ENCODE results near the gene SORCS2.
A peak's percentile ranks its signal among the peaks of the same experiment; 100 is the strongest.

DNA sequence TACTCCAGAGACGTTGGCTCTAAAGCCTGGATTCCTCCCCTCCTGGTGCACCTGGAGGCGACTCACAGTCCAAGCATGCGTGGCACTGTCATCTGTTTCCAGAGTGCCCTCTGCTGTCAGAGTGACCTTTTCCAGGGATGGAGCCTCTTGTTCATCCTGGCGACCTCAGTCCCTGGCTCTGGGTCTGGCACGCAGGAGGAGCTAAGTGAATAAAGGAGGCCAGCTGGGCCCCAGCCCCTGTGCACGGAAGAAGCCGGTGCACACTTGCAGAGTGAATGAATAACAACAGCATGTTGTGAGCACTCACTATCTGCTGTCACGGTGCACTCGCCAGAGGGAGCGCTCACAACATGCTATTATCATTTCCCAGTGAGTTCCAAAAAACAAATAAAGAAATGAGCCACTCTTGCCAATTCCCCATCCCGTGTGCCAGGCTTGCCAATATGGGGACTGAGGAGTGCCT, 270.2 kb downstream of the SORCS2 start:
- TF ChIP-seq, protein P1, sequence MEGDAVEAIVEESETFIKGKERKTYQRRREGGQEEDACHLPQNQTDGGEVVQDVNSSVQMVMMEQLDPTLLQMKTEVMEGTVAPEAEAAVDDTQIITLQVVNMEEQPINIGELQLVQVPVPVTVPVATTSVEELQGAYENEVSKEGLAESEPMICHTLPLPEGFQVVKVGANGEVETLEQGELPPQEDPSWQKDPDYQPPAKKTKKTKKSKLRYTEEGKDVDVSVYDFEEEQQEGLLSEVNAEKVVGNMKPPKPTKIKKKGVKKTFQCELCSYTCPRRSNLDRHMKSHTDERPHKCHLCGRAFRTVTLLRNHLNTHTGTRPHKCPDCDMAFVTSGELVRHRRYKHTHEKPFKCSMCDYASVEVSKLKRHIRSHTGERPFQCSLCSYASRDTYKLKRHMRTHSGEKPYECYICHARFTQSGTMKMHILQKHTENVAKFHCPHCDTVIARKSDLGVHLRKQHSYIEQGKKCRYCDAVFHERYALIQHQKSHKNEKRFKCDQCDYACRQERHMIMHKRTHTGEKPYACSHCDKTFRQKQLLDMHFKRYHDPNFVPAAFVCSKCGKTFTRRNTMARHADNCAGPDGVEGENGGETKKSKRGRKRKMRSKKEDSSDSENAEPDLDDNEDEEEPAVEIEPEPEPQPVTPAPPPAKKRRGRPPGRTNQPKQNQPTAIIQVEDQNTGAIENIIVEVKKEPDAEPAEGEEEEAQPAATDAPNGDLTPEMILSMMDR (IDR thresholded peaks at IDR 0.05) = peak; percentile 43
- TF ChIP-seq EZH2 (IDR thresholded peaks at IDR 0.05) = no peak
- TF ChIP-seq EZH2phosphoT487 (IDR thresholded peaks at IDR 0.05) = no peak

Measured in neural progenitor cell (in vitro differentiated cells).